Fibroblast of villous mesenchyme (primary cell): ENCODE data around the gene MLXIP. TPM values are rescaled to one million over a fixed set of nuclear protein-coding genes. Genes with fewer than 3 reads are reported as not detected.

Experiments
- DNase-seq: peaks from one replicate; pipeline ENCODE4 v3.0.0-alpha.2; 2010; ENCODE audit warnings: low read depth
- H3K4me3 ChIP-seq: 2 replicates; pipeline ENCODE4 v1.5.1; 2011; ENCODE audit warnings: low read depth, mild to moderate bottlenecking, low read length
- CTCF ChIP-seq: IDR thresholded peaks from 2 replicates; pipeline ENCODE4 v1.5.1; 2012; ENCODE audit warnings: low read depth, mild to moderate bottlenecking, low read length; ENCODE audit not compliant: insufficient read depth
- total RNA-seq: library from RNA; depleted of rRNA; stranded (reverse); fragments of >200 nt; gene quantifications from 2 replicates; pipeline ENCODE4 v1.2.3, GENCODE V29; 2012

The MLXIP gene
- total RNA-seq, 1 donor = 16.4 TPM

GRCh38 chr12:122127839-122128238, 49.3 kb downstream of the MLXIP start:
- DNase-seq = no peak
- no peak for TF ChIP-seq CTCF
- H3K4me3 ChIP-seq = no peak overlapping the region

- no peak for DNase-seq
- TF ChIP-seq CTCF = no peak
Measured at GRCh38 chr12:122128481-122128880, 49.9 kb downstream of the MLXIP start.

GRCh38 chr12:122129131-122129530, 50.6 kb downstream of the MLXIP start:
- no peak overlapping the region for H3K4me3 ChIP-seq
- no peak for TF ChIP-seq CTCF
- no peak for DNase-seq

More at GRCh38 chr12:122128481-122128880, 49.9 kb downstream of the MLXIP start:
- H3K4me3 ChIP-seq = no peak overlapping the region

- no peak for TF ChIP-seq CTCF
- DNase-seq = no peak
- no peak overlapping the region for H3K4me3 ChIP-seq
Measured at GRCh38 chr12:122130150-122130549, 51.6 kb downstream of the MLXIP start.

GRCh38 chr12:122133192-122133950, 54.8 kb downstream of the MLXIP start:
- no peak overlapping the region for H3K4me3 ChIP-seq
- DNase-seq = no peak
- no peak for TF ChIP-seq CTCF

GRCh38 chr12:122135437-122136031, 57.0 kb downstream of the MLXIP start:
- no peak overlapping the region for H3K4me3 ChIP-seq
- TF ChIP-seq CTCF = no peak
- DNase-seq = no peak
